ENCODE results near the gene FAIM2.

Gene FAIM2

GRCh38 chr12:49942512-49942893, 38.8 kb upstream of the FAIM2 start:
- DNase-seq (ENCODE audit: extremely low read depth, insufficient read length), result no peak
- Histone ChIP-seq H3K27me3 (replicated peaks; ENCODE audit: control insufficient read depth, insufficient read depth, low read length) (no peaks in the 10 kb centered on the region), H3K36me3 (ENCODE audit: control insufficient read depth, insufficient read depth, low read length) (no peaks in the 10 kb centered on the region), H3K4me3 (replicated peaks; ENCODE audit: low read depth, low read length) (no peak overlapping the region)
- no peak for TF ChIP-seq CTCF (IDR thresholded peaks at IDR 0.05; ENCODE audit: insufficient read depth, low read length, poor library complexity, severe bottlenecking)

- TF ChIP-seq CTCF (IDR thresholded peaks at IDR 0.05; ENCODE audit: insufficient read depth, low read length, poor library complexity, severe bottlenecking), result no peak
- no peaks in the 10 kb centered on the region for H3K27me3 ChIP-seq (replicated peaks; ENCODE audit: control insufficient read depth, insufficient read depth, low read length)
- no peaks in the 10 kb centered on the region for H3K36me3 ChIP-seq (ENCODE audit: control insufficient read depth, insufficient read depth, low read length)
- no peak overlapping the region for H3K4me3 ChIP-seq (replicated peaks; ENCODE audit: low read depth, low read length)
- no peak for DNase-seq (ENCODE audit: extremely low read depth, insufficient read length)
Observed at GRCh38 chr12:49941556-49942511, 38.1 kb upstream of the FAIM2 start.

GRCh38 chr12:49939707-49940106, 36.0 kb upstream of the FAIM2 start:
- Histone ChIP-seq H3K27me3 (replicated peaks; ENCODE audit: control insufficient read depth, insufficient read depth, low read length) (no peaks in the 10 kb centered on the region), H3K4me3 (replicated peaks; ENCODE audit: low read depth, low read length) (no peak overlapping the region), H3K36me3 (ENCODE audit: control insufficient read depth, insufficient read depth, low read length) (no peaks in the 10 kb centered on the region)
- no peak for TF ChIP-seq CTCF (IDR thresholded peaks at IDR 0.05; ENCODE audit: insufficient read depth, low read length, poor library complexity, severe bottlenecking)
- no peak for DNase-seq (ENCODE audit: extremely low read depth, insufficient read length)

GRCh38 chr12:49939307-49939706, 35.6 kb upstream of the FAIM2 start:
- no peak for DNase-seq (ENCODE audit: extremely low read depth, insufficient read length)
- Histone ChIP-seq H3K4me3 (replicated peaks; ENCODE audit: low read depth, low read length) (no peak overlapping the region), H3K27me3 (replicated peaks; ENCODE audit: control insufficient read depth, insufficient read depth, low read length) (no peaks in the 10 kb centered on the region), H3K36me3 (ENCODE audit: control insufficient read depth, insufficient read depth, low read length) (no peaks in the 10 kb centered on the region)
- no peak for TF ChIP-seq CTCF (IDR thresholded peaks at IDR 0.05; ENCODE audit: insufficient read depth, low read length, poor library complexity, severe bottlenecking)

GRCh38 chr12:49937639-49938300, 34.1 kb upstream of the FAIM2 start:
- no peak for DNase-seq (ENCODE audit: extremely low read depth, insufficient read length)
- H3K36me3 ChIP-seq (ENCODE audit: control insufficient read depth, insufficient read depth, low read length), result no peaks in the 10 kb centered on the region
- no peaks in the 10 kb centered on the region for H3K27me3 ChIP-seq (replicated peaks; ENCODE audit: control insufficient read depth, insufficient read depth, low read length)
- no peak overlapping the region for H3K4me3 ChIP-seq (replicated peaks; ENCODE audit: low read depth, low read length)
- no peak for TF ChIP-seq CTCF (IDR thresholded peaks at IDR 0.05; ENCODE audit: insufficient read depth, low read length, poor library complexity, severe bottlenecking)

Data from GM06990 (cell line).